ENCODE data around the gene GABRB1. TPM values are rescaled to one million over a fixed set of nuclear protein-coding genes. Genes with fewer than 3 reads are reported as not detected.
"Not testable (repeated sequence)": the region's sequence is repeated elsewhere in the genome, so short reads cannot be mapped to it uniquely, and the experiment has no call there.

GABRB1 gene
- total RNA-seq, 2 donors from 2014 or later, result not detected

- H3K27ac Mint-ChIP-seq, result no peak overlapping the region
- H3K36me3 Mint-ChIP-seq, result no peaks in the 10 kb centered on the region
- no peak for ATAC-seq
- no peak for DNase-seq (ENCODE audit: low spot score in 2 of 2)
- no peaks in the 10 kb centered on the region for H3K9me3 Mint-ChIP-seq
Observed at GRCh38 chr4:47368211-47368610, 336.8 kb downstream of the GABRB1 start.

- no peak for DNase-seq (ENCODE audit: low spot score in 2 of 2)
- H3K9me3 Mint-ChIP-seq, result no peaks in the 10 kb centered on the region
- no peak overlapping the region for H3K27ac Mint-ChIP-seq
- ATAC-seq, result no peak
- no peaks in the 10 kb centered on the region for H3K36me3 Mint-ChIP-seq
Observed at GRCh38 chr4:47372561-47372960, 341.2 kb downstream of the GABRB1 start.

- no peaks in the 10 kb centered on the region for H3K36me3 Mint-ChIP-seq
- no peaks in the 10 kb centered on the region for H3K9me3 Mint-ChIP-seq
- DNase-seq (ENCODE audit: low spot score in 2 of 2), result no peak
- no peak overlapping the region for H3K27ac Mint-ChIP-seq
- ATAC-seq, result no peak
Observed at GRCh38 chr4:47373174-47373573, 341.8 kb downstream of the GABRB1 start.

DNA sequence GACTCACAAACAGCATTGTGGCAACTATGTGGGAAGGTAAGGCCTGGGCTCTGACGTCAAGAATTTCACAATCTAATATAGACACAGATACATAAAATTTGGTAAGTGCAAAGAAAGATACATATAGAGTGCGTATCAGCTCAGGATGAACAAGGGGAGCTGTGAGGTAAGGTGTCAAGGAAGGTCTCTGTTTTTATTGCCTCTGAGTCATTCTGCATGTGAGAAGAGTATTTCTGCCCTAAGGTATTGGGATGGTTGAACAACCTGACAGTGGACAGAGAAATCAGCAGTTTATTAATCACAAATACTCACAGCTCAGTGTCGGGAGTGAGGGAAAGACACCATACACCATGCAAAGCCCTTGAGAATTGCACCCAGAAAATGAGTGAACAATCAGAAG lies 342.3 kb downstream of the GABRB1 start:
- DNase-seq (ENCODE audit: low spot score in 2 of 2) (no peak), ATAC-seq (no peak)
- H3K36me3 Mint-ChIP-seq, result no peaks in the 10 kb centered on the region
- H3K27ac Mint-ChIP-seq, result no peak overlapping the region
- H3K9me3 Mint-ChIP-seq, result no peaks in the 10 kb centered on the region

DNA sequence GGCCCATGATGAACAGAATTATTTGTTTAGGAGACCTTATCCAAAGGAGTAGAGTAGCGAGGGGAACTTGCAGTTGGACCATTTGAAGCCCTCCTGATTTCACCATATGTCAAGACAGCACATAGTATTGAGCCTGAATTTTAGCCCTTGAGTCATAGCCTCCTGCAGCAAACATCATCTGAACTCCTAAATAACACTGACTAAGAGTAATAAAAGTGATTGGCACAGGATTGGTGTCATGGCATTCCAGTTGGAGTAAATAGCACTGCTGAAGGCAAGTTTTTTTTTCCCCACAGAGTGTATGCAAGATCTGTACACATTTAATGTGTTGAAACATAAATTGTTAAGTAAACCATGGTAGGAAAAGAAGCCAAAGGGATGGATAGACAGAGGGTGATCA lies 343.1 kb downstream of the GABRB1 start:
- no peaks in the 10 kb centered on the region for H3K9me3 Mint-ChIP-seq

DNA sequence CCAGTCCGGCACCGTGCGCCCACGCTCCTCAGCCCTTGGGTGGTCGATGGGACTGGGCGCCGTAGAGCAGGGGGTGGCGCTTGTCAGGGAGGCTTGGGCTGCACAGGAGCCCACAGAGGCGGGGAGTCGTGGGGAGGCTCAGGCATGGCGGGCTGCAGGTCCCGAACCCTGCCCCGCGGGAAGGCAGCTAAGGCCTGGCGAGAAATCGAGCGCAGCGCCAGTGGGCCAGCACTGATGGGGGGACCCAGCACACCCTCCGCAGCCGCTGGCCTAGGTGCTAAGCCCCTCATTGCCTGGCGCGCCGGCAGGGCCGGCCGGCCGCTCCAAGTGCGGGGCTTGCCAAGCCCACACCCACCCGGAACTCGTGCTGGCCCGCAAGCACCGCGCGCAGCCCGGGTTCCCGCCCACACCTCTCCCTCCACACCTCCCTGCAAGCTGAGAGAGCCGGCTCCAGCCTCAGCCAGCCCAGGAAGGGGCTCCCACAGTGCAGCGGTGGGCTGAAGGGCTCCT lies 346.7 kb downstream of the GABRB1 start:
- not testable (repeated sequence) for ATAC-seq; H3K9me3 Mint-ChIP-seq; H3K27ac Mint-ChIP-seq; DNase-seq (ENCODE audit: low spot score in 2 of 2); H3K36me3 Mint-ChIP-seq

More for the DNA sequence above, 343.1 kb downstream of the GABRB1 start:
- no peak overlapping the region for H3K27ac Mint-ChIP-seq
- H3K36me3 Mint-ChIP-seq, result no peaks in the 10 kb centered on the region
- DNase-seq (ENCODE audit: low spot score in 2 of 2), result no peak
- ATAC-seq, result no peak

DNA sequence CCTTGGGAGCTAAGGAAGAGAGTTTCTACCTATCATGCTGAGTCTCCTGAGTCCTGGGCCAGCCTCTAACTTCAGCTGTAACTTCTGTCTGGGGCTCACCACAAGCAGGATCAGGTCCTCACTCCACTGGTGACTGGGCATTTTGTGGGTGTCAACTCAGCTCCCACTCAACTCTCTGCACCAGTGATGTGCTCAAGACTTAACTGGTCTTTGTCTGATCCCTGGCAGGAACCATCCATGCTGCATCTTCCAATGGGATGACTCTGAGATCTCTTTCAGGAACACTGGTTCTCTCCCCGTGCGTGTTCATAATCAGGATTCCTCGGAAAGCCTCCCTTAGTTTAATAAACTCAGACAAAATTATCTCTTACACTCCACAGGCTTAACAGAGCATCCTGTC lies 349.8 kb downstream of the GABRB1 start:
- H3K36me3 Mint-ChIP-seq, result no peaks in the 10 kb centered on the region
- no peak overlapping the region for H3K27ac Mint-ChIP-seq
- no peaks in the 10 kb centered on the region for H3K9me3 Mint-ChIP-seq
- ATAC-seq (no peak), DNase-seq (ENCODE audit: low spot score in 2 of 2) (no peak)

GRCh38 chr4:47382846-47383360 lies 351.5 kb downstream of the GABRB1 start:
- H3K36me3 Mint-ChIP-seq, result no peaks in the 10 kb centered on the region
- no peak for DNase-seq (ENCODE audit: low spot score in 2 of 2)
- no peaks in the 10 kb centered on the region for H3K9me3 Mint-ChIP-seq
- no peak for ATAC-seq
- H3K27ac Mint-ChIP-seq, result no peak overlapping the region

- H3K9me3 Mint-ChIP-seq, result no peaks in the 10 kb centered on the region
- H3K27ac Mint-ChIP-seq, result no peak overlapping the region
- H3K36me3 Mint-ChIP-seq, result no peaks in the 10 kb centered on the region
- DNase-seq (ENCODE audit: low spot score in 2 of 2) (no peak), ATAC-seq (no peak)
Observed at GRCh38 chr4:47383829-47384427, 352.6 kb downstream of the GABRB1 start.

DNA sequence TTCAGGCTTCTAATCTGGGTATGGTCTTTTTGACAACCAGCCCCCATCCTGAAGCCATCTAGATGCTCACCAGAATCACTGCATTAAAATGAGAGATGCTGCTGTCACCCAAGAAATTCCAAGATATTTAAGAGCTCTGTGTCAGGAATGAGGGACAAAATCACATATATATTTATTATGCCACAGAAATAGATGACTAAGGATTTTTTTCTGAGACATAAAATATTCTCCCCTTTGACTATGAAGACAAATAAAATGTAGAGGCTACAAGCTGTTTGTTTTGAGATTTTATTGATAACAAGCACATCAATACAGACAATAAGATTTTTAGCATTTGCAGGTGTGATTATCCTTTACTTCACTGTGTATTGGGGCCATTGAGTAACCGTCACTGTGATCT lies 354.8 kb downstream of the GABRB1 start:
- Mint-ChIP-seq H3K27ac (no peak overlapping the region), H3K36me3 (no peaks in the 10 kb centered on the region), H3K9me3 (no peaks in the 10 kb centered on the region)
- no peak for DNase-seq (ENCODE audit: low spot score in 2 of 2)
- no peak for ATAC-seq

DNA sequence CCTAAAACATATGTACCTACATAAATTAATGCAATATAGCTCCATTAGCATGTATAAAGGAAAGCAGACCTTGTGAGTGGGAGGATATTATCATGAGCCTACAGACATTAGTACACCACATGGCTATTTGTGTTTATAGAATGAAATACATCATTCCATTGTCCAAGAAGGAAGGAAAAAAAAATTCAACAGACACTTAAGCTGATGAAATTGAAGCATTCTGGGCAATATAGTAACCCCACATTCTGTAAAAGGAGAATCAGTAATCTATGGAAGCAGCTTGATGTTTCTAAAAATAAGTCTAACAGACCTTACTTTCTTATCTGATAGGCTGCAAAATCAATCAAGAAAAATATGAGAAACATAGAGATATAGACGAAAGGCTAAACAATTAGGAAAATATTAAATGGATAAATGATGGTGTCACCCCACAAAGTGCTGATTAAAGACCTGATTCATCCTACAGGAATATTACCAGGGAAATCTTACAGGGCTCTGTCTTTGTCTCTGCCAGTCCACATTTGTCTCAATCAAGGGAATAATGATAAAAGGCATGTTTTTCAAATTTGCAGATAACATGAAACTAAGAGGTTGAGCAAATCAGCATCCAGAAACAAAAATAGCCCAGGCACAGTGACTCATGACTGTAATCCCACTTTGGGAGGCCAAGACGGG lies 355.3 kb downstream of the GABRB1 start:
- no peak overlapping the region for H3K27ac Mint-ChIP-seq
- DNase-seq (ENCODE audit: low spot score in 2 of 2), result no peak

DNA sequence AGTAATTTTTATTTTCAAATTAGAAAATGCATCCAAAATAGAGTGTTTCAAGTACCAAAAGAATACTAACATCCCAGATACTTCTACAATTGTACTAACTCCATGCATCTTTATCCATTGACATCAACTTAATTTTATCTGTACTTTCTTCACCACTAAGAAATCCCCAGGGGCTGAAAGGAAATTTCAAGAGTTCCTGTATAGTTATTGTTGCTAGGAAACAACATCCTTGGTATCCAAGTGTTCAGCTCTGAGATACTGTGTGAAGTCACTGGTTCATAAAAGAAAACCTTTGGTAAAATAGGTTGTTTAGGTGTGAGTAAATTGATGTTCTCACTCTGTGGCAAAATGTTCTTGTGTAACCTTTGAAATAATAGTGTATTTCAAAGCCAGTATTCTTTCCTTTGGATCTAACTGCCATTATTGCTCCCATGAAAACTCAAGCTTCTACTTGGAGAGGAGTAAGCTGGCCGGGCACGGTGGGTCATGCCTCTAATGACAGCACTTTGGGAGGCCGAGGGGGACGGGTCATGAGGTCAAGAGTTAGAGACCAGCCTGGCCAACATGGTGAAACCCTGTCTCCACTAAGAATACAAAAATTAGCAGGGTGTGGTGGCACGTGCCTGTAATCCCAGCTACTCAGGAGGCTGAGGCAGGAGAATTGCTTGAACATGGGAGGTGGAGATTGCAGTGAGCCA lies 359.2 kb downstream of the GABRB1 start:
- no peak for ATAC-seq
- Mint-ChIP-seq H3K27ac (no peak overlapping the region), H3K9me3 (no peaks in the 10 kb centered on the region), H3K36me3 (no peaks in the 10 kb centered on the region)
- no peak for DNase-seq (ENCODE audit: low spot score in 2 of 2)

More for the DNA sequence above, 355.3 kb downstream of the GABRB1 start:
- no peaks in the 10 kb centered on the region for H3K36me3 Mint-ChIP-seq
- no peak for ATAC-seq
- H3K9me3 Mint-ChIP-seq, result no peaks in the 10 kb centered on the region

DNA sequence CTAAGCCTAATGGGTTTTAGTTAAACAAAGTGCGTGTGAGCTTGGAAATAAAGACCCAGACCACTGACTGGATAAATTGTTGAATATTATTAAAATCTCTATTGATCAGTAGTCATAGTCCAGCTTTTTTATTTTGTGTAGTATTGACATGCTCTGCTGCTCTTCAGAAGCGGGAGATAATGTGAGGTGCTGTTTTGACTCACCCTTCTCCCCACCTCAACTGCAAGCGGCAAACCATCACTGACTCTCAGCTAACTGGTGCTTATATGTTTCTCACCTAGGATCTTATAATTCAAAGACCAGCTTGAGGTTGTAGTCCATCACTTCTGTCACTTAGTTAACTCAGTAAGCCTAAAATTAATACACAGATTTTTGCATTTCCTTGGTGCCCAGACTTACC lies 359.9 kb downstream of the GABRB1 start:
- H3K27ac Mint-ChIP-seq, result no peak overlapping the region
- no peak for DNase-seq (ENCODE audit: low spot score in 2 of 2)
- H3K9me3 Mint-ChIP-seq, result no peaks in the 10 kb centered on the region
- H3K36me3 Mint-ChIP-seq, result no peaks in the 10 kb centered on the region
- ATAC-seq, result no peak

- no peak for ATAC-seq
- Mint-ChIP-seq H3K36me3 (no peaks in the 10 kb centered on the region), H3K9me3 (no peaks in the 10 kb centered on the region), H3K27ac (no peak overlapping the region)
- no peak for DNase-seq (ENCODE audit: low spot score in 2 of 2)
Observed at GRCh38 chr4:47406408-47406807, 375.0 kb downstream of the GABRB1 start.

- no peaks in the 10 kb centered on the region for H3K9me3 Mint-ChIP-seq
- no peak overlapping the region for H3K27ac Mint-ChIP-seq
- ATAC-seq (no peak), DNase-seq (ENCODE audit: low spot score in 2 of 2) (no peak)
- no peaks in the 10 kb centered on the region for H3K36me3 Mint-ChIP-seq
Observed at GRCh38 chr4:47410271-47410670, 378.9 kb downstream of the GABRB1 start.

DNA sequence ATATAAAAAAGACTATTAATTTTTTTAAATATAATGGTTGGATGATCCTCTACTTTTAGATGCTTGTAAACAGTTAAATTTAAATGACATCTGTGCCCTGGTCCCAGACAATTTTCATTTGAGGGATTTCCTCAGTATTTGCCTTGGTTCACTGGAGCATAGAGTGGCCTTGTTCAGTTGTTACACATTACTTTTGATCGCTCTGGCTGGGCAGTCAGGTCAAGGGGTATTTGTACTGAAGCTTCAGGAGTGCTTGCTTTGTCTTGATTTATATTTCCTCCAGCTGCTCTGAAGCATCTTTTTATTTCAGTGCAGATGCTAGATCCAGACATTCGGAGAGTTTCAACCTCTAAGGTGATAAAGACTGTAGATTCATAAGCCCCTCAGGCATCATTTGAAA lies 382.2 kb downstream of the GABRB1 start:
- ATAC-seq (no peak), DNase-seq (ENCODE audit: low spot score in 2 of 2) (no peak)
- H3K36me3 Mint-ChIP-seq, result no peaks in the 10 kb centered on the region
- H3K9me3 Mint-ChIP-seq, result no peaks in the 10 kb centered on the region
- H3K27ac Mint-ChIP-seq, result no peak overlapping the region

- no peak for ATAC-seq
- Mint-ChIP-seq H3K9me3 (no peaks in the 10 kb centered on the region), H3K36me3 (no peaks in the 10 kb centered on the region), H3K27ac (no peak overlapping the region)
- DNase-seq (ENCODE audit: low spot score in 2 of 2), result no peak
Observed at GRCh38 chr4:47415719-47416118, 384.4 kb downstream of the GABRB1 start.

Measured in activated naive CD4-positive, alpha-beta T cell treated with anti-CD3 and anti-CD28 coated beads, Interleukin-2, amount 50 U/mL, for 72 hours (primary cell).